Measurements from ENCODE around the gene KBTBD8. TPM values are rescaled to one million over a fixed set of nuclear protein-coding genes. Genes with fewer than 3 reads are reported as not detected.

The KBTBD8 gene
- total RNA-seq = 1.6 and 2.0 TPM in 2 replicates

DNA sequence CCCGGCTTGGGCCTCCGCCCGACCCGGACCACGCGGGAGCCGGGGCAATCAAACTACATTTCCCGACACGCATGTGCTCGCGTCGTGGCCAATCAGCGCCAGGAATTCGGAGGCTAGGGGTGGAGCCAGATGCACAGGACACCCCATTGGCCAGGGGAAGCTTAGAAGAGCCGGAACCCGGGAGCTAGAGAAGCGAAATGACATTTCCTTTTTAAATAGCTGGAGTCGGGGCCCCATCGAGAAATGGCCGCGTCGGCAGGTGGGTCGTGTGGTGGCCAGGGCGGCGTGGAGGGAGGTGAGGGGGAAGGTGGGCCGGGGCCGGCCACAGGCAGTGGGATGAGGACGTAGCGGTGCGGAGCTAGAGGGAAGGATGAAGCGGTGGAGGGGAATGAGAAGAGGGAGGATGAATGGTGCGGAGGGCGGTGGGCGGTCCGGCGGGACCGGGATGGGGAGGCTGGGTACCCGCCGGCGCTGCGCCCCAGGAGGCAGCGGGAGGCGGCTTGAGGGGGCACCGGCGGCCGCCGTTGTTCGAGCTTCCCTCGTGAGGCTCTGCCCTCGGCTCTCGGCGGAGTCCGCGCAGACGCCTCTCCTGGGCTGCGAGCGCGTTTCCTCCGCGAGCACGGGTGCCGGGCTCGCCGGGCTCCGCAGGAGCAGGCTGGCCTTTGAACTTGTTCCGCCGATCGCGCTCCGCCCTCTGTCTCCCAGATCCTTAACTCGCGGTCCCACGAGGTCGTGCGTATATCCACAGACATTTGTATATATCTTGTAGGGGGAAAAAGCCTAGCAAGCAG, at the start of gene KBTBD8:
KBTBD8 (plus strand) TSS at position 195 of the 791 bp plus-strand sequence; CDS start at position 244, 49 bp downstream.
- FAIRE-seq = peak; percentile 40
- peak within 1 kb of the TSS; percentile 96 for H3K4me3 ChIP-seq (ENCODE audit: low read depth, low read length)
- no peaks in the 10 kb centered on the region for H3K27me3 ChIP-seq (ENCODE audit: control insufficient read depth, insufficient read depth, low read length)
- no peaks in the 10 kb centered on the region for H3K36me3 ChIP-seq (ENCODE audit: control insufficient read depth, insufficient read depth, low read length)
- DNase-seq (ENCODE audit: low read depth) = peak; percentile 97
- TF ChIP-seq, protein P1, sequence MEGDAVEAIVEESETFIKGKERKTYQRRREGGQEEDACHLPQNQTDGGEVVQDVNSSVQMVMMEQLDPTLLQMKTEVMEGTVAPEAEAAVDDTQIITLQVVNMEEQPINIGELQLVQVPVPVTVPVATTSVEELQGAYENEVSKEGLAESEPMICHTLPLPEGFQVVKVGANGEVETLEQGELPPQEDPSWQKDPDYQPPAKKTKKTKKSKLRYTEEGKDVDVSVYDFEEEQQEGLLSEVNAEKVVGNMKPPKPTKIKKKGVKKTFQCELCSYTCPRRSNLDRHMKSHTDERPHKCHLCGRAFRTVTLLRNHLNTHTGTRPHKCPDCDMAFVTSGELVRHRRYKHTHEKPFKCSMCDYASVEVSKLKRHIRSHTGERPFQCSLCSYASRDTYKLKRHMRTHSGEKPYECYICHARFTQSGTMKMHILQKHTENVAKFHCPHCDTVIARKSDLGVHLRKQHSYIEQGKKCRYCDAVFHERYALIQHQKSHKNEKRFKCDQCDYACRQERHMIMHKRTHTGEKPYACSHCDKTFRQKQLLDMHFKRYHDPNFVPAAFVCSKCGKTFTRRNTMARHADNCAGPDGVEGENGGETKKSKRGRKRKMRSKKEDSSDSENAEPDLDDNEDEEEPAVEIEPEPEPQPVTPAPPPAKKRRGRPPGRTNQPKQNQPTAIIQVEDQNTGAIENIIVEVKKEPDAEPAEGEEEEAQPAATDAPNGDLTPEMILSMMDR (IDR thresholded peaks at IDR 0.05; ENCODE audit: insufficient read depth, low read length, severe bottlenecking) = no peak

- no peak for FAIRE-seq
- Histone ChIP-seq H3K36me3 (ENCODE audit: control insufficient read depth, insufficient read depth, low read length) (no peaks in the 10 kb centered on the region), H3K4me3 (ENCODE audit: low read depth, low read length) (no peak overlapping the region), H3K27me3 (ENCODE audit: control insufficient read depth, insufficient read depth, low read length) (no peaks in the 10 kb centered on the region)
- DNase-seq (ENCODE audit: low read depth) = no peak
- TF ChIP-seq, protein P1 (IDR thresholded peaks at IDR 0.05; ENCODE audit: insufficient read depth, low read length, severe bottlenecking) = no peak
Observed at GRCh38 chr3:66948838-66949237, 49.3 kb upstream of the KBTBD8 start.

GRCh38 chr3:66949898-66950297, 48.2 kb upstream of the KBTBD8 start:
- DNase-seq (ENCODE audit: low read depth) (no peak), FAIRE-seq (no peak)
- Histone ChIP-seq H3K36me3 (ENCODE audit: control insufficient read depth, insufficient read depth, low read length) (no peaks in the 10 kb centered on the region), H3K27me3 (ENCODE audit: control insufficient read depth, insufficient read depth, low read length) (no peaks in the 10 kb centered on the region), H3K4me3 (ENCODE audit: low read depth, low read length) (no peak overlapping the region)
- TF ChIP-seq, protein P1 (IDR thresholded peaks at IDR 0.05; ENCODE audit: insufficient read depth, low read length, severe bottlenecking) = no peak

DNA sequence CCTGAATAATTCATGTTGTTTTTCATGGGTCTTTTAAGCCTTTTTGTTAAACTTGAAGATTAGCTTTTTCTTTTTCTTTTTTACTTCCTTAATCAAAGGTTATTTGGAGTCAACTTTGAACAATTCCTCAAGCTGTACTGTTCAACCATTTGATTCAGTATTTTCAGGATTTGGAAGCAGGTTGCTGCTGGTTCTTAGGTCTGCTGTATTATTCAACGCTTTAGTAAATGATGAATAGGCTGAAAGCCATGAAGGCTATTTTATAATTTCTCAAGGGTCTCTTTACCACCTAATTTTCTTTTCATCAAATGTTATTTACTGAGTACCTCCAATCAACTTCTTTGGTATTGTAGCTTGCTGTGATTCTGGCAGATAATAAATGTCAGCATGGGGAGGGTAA, 45.8 kb upstream of the KBTBD8 start:
- H3K27me3 ChIP-seq (ENCODE audit: control insufficient read depth, insufficient read depth, low read length) = no peaks in the 10 kb centered on the region
- FAIRE-seq (no peak), DNase-seq (ENCODE audit: low read depth) (no peak)
- TF ChIP-seq, protein P1 (IDR thresholded peaks at IDR 0.05; ENCODE audit: insufficient read depth, low read length, severe bottlenecking) = no peak
- no peaks in the 10 kb centered on the region for H3K36me3 ChIP-seq (ENCODE audit: control insufficient read depth, insufficient read depth, low read length)
- no peak overlapping the region for H3K4me3 ChIP-seq (ENCODE audit: low read depth, low read length)

DNA sequence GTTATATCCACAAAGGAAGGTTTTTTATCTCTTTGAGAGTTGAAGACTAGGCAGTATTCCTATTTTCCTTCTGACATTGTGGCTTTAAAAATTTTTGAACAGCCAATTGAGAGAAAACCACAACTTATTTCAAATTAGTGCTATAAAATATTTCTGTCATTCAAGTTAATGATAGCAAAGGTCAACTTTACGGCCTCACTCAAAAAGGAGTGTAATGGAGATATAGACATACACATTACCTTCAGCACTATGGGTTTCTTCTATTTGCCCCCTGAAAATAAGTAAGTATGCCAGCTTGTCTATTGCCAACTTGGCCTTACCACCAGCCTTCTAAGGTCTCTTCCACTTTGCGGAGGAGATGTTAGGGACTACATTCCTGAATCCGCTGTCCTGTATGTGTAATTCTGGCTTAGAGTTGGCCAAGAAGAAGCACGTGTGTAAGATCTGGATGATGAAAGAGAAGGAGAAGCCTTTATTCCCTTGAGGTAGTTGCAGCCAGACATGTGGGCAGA, 44.1 kb upstream of the KBTBD8 start:
- Histone ChIP-seq H3K4me3 (ENCODE audit: low read depth, low read length) (no peak overlapping the region), H3K27me3 (ENCODE audit: control insufficient read depth, insufficient read depth, low read length) (no peaks in the 10 kb centered on the region), H3K36me3 (ENCODE audit: control insufficient read depth, insufficient read depth, low read length) (no peaks in the 10 kb centered on the region)
- FAIRE-seq (no peak), DNase-seq (ENCODE audit: low read depth) (no peak)
- TF ChIP-seq, protein P1 (IDR thresholded peaks at IDR 0.05; ENCODE audit: insufficient read depth, low read length, severe bottlenecking) = no peak

Measured in bronchial epithelial cell (primary cell).